HG03432 (cell line): ENCODE measurements around the gene CACNB3.

ENCODE experiments used
- ATAC-seq: cut with Tn5 transposase; IDR thresholded peaks from one replicate; pipeline ENCODE4 v1.9.1; 2021; ENCODE audit warnings: mild to moderate bottlenecking, moderate library complexity; ENCODE audit not compliant: unreplicated experiment

Gene CACNB3

DNA sequence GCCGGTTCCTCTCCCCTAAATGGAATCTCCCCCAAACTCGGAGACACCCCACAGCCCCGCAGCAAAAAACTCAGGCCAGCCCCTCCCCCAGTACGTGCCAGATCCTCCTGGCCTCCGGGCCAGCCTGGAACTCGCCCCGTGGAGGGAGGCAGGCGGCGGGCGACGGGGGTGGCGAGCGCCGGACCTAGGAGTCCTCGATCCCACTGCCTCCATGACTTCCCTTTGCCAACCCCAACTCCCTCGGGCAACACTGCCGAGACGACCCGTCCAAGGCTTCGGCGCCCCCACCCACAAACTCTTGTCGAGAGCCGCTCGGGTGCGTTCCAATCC, 29.8 kb upstream of the CACNB3 start:
- no peak for ATAC-seq

- ATAC-seq: no peak
Observed at GRCh38 chr12:48788854-48789775, 29.2 kb upstream of the CACNB3 start, which contains the start of gene ADCY6. Gene ADCY6, minus strand, starts transcription at chr12:48789089. Its CDS starts 5,655 bp downstream, at chr12:48783434.

- ATAC-seq: no peak
Observed at GRCh38 chr12:48789858-48790326, 28.4 kb upstream of the CACNB3 start.

DNA sequence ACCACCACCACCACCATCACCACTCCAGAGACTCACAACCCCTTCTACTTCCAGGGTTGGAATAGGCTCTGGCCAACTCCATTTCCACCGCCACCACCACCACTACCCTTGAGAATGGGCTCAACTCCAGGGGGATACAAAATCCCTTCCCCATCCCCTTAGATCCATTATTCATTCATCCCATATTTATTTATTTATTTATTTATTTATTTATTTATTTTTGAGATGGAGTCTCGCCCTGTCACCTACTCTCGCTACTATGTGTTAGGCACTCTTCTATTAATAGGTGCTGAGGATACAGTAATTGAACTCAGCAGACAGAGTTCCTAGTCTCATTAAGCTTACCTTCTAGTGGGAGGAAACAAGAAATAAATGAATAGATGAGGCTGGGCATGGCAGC, 24.6 kb upstream of the CACNB3 start:
- ATAC-seq: no peak

DNA sequence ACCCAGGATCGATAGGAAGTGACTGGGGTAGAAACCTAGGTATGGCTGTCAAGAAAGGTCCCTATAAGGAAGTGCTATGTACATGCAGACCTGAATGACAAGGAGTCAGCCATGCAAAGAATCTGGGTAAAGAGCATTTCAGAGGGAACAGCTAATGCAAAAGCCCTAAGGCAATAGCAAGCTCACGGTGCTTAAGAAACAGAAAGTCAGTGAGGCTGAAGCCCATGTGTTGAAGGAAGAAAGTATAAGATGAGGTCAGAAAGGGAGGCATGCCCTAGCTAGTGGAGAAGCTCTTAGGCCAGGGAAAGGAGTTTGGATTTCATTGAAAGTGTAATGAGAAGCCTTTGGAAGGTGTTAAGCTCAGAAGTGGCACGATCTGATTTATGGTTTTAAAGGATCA, 23.4 kb upstream of the CACNB3 start:
- ATAC-seq: no peak

- ATAC-seq: no peak
Observed at GRCh38 chr12:48795550-48796455, 22.5 kb upstream of the CACNB3 start.

GRCh38 chr12:48796976-48797375, 21.3 kb upstream of the CACNB3 start:
- no peak for ATAC-seq

DNA sequence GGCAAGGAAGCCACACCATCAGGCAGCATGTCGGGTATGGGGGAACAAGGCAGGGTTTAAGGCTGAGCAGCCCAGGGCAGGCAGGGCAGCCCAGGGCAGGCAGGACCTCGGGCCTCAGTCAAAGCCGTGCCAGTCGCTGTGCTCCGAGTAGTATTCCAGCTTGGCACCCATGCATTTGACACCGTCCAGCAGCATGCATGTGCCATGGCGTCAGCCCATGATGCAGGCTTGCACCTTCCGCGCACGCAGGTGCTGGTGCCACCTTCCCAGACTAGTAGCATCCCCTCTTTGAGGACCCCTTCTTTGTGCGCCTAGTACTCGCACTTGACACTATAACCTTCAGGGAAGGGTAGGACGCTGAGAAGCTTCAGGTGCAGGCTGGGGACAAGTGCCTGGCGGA, 17.8 kb upstream of the CACNB3 start:
- no peak for ATAC-seq

DNA sequence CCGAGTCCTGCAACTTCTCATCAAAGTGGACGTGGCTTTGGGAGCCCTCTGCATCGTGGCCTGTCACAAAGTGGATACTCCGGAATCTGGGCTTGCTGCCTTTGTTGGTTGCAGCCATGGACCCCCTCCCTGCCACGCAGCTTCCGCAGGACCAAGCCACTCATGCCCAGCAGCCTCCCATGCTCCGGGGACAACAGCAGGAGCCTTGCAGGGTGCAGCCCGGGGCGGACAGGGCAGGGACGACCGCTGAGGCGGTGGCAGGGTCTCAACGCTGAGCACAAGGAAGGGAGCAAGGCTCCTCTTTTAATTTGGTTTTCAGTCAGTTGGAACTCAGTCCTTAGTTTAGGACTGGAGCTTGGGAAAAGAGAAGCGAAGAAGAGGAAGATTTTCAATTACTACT, 17.3 kb upstream of the CACNB3 start:
- no peak for ATAC-seq

- no peak for ATAC-seq
Observed at GRCh38 chr12:48803675-48804074, 14.6 kb upstream of the CACNB3 start.

DNA sequence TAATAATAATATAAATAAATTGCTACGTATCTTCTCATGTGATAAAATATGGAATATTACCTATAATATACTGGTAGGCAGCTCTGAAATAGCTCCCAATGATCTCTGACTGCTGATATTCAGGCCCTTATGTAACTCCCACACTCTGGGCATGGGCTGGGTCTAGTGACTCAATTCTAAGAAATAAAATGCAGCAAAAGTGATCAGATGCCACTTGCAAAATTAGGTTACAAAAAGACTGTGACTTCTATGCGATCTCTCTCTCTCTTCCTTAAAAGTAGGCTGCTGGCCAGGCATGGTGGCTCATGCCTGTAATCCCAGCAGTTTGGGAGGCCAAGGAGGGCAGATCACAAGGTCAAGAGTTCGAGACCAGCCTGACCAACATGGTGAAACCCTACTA, 10.3 kb upstream of the CACNB3 start:
- ATAC-seq: no peak

DNA sequence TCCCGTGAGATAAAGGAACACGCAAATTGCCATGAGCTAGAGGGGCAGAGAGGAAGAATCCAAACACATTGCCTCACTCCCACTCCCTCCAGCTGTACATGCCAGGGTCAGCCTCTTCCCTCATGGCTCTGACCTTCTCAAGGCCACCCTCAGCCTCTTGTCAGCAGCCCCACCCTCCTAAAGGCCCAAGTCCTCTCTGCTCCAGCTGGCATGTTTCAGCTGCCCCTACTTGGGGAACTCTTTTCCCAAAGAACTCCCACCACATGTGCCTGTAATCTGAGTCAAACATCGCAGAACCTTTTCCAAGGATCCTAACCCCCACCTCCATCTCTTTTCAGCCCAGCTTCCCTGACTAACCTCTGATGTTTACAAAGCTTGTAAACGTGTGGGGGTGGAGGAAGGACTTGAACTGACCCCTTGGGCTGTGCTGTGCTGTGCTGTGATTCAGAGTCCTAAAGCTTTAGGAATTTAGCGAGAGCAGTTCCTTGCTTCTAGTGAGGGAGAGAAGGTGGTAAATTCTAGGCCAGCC, 7.3 kb upstream of the CACNB3 start:
- no peak for ATAC-seq

- no peak for ATAC-seq
Observed at GRCh38 chr12:48811437-48812090, 6.7 kb upstream of the CACNB3 start.

DNA sequence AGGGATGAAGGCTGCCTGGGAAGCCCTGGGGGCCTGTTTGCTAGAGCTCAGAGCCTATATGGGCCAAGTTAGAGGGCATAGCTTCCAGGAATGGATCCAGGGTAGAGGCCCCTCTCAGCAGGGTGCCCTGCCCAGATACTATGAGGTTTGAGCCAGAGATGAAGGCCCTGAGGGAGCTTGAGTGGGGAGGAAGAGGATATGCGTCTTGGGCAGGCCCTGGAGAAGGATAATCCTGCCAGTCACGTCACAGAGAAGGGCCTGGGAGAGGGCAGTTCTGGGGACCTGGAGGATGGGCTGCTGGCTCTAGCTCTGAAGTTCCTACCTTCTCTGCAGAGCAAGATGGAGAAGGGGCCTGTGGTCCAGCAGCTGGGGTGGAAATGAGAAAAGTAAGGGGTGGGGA, 5.9 kb upstream of the CACNB3 start:
- no peak for ATAC-seq

DNA sequence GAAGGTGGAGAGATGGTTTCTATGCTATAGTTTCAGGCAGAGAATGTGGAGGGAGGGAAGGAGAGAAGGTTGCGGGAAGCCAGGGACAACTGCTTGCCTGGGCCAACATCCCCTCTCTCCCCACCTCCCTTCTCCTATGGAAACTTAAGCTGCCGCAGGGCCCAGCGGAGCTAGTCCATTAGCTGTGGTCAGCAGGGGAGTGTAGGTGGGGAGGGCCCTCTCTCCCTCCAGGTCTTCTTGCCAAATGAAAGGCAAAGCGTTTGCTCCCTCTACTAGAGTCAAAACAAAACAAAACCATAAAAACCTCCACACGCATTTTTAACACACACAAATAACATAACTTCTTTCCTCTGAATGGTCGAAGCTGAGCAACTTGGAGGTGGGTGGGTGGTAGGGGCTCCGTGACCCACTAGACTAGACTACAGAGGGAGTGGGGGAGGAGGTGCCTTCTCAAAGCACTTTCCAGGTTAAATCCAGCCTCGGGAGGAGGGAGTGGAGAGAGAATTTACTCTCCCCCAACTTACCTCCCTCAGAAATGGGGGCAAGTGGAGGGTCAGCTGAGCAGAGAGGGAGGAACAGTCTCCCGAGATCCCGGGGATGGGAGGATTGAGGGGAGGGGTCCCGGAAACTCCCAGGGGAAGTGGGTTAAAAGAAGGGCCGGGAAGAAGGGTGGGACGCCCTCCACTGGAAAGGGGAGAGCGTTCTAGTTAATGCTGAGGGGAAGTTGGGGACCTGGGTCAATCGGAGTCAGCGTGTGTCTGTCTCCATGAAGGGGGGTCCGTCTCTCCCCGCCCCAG, 4.6 kb upstream of the CACNB3 start:
- ATAC-seq: no peak

- ATAC-seq: peak; percentile 82
Observed at GRCh38 chr12:48814262-48815125, 3.8 kb upstream of the CACNB3 start.

GRCh38 chr12:48815126-48816110, 2.9 kb upstream of the CACNB3 start:
- peak; percentile 36 for ATAC-seq
